ENCODE results near the gene SLC16A3.

The SLC16A3 gene

DNA sequence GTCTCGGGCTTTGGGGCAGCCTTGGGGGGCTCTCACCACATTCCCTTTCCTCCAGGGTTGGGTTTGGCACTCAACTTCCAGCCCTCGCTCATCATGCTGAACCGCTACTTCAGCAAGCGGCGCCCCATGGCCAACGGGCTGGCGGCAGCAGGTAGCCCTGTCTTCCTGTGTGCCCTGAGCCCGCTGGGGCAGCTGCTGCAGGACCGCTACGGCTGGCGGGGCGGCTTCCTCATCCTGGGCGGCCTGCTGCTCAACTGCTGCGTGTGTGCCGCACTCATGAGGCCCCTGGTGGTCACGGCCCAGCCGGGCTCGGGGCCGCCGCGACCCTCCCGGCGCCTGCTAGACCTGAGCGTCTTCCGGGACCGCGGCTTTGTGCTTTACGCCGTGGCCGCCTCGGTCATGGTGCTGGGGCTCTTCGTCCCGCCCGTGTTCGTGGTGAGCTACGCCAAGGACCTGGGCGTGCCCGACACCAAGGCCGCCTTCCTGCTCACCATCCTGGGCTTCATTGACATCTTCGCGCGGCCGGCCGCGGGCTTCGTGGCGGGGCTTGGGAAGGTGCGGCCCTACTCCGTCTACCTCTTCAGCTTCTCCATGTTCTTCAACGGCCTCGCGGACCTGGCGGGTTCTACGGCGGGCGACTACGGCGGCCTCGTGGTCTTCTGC is 8.4 kb downstream of the SLC16A3 start:
- no peak for DNase-seq

- DNase-seq = no peak
Measured at GRCh38 chr17:82237746-82238471, 9.1 kb downstream of the SLC16A3 start.

DNA sequence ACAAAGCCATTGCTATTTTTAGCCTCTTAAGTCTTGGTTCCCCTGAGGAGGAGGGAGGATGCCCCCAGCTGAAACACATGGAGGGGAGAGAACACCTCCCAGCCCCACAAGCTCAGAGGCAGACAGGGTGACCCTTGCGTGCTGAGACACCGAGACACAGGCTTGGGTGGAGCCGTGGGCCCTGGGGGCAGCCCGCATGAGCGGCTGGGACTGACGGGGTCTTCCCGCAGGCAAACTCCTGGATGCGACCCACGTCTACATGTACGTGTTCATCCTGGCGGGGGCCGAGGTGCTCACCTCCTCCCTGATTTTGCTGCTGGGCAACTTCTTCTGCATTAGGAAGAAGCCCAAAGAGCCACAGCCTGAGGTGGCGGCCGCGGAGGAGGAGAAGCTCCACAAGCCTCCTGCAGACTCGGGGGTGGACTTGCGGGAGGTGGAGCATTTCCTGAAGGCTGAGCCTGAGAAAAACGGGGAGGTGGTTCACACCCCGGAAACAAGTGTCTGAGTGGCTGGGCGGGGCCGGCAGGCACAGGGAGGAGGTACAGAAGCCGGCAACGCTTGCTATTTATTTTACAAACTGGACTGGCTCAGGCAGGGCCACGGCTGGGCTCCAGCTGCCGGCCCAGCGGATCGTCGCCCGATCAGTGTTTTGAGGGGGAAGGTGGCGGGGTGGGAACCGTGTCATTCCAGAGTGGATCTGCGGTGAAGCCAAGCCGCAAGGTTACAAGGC is 9.8 kb downstream of the SLC16A3 start:
- peak; percentile 77 for DNase-seq

DNA sequence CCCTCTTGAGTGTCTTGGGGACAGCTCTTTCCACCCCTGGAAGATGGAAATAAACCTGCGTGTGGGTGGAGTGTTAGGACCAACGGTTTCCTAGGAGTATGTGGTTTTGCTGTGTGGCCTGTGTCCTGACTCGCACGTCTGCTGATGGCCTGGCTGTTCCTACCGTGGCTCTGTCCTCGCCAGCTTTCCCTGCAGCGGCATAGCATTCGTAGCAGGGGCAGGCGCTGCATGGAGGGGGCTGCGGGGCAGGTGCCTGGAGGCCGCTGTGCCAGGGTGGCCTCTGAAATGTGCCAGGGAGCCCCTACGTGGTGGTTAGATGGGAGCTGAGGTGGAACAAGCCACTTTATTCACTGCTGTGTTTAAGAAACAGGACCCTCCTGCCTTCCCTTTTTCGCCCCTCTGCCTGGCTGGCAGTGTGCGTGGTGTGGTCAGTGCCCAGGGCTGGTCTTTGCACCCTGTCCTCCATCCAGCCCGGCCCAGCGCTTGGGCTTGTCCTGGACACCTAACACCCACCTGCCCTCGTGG is 10.6 kb downstream of the SLC16A3 start:
- no peak for DNase-seq

- peak; percentile 46 for DNase-seq
Measured at GRCh38 chr17:82239926-82240505, 11.2 kb downstream of the SLC16A3 start.

GRCh38 chr17:82240506-82241182 is 11.8 kb downstream of the SLC16A3 start:
- no peak for DNase-seq

DNA sequence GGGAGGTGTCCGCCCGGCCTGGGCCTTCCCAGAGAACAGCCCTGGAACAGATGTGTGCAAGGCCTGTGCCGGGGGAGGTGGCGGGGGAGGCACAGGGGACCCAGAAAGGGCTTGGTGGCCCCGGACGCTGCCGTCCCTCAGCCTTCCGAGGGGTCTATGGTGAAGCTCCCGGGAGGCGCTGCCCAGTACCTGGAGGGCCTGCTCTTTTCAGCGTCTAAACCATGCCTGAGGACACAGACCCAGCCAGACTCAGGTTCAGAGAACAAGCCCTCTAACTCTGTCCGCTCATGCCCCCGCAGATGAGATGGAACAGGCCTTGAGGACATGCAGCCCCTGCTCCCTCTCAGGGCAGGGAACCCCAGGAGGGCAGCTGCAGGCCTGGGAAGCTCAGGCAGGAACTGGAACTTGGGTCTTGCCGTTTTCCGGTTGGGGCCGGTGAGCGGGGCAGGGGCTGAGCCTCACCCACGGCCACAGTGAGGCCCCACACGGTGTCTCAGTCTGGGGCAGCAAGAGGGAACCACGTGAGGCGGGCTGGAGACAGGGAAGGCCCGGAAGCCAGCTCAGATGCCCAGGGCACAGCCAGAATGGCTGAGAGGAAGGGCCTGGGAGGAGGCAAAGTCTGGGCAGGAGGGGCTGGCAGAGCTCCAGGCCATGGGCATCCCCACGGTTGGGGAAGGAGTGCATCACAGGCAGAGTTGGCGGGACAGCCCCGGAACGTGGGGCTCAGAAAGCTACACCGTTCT is 12.5 kb downstream of the SLC16A3 start:
- DNase-seq = peak; percentile 59

GRCh38 chr17:82241926-82242697 is 13.3 kb downstream of the SLC16A3 start:
- no peak for DNase-seq

- no peak for DNase-seq
Measured at GRCh38 chr17:82242698-82242976, 13.8 kb downstream of the SLC16A3 start.

DNA sequence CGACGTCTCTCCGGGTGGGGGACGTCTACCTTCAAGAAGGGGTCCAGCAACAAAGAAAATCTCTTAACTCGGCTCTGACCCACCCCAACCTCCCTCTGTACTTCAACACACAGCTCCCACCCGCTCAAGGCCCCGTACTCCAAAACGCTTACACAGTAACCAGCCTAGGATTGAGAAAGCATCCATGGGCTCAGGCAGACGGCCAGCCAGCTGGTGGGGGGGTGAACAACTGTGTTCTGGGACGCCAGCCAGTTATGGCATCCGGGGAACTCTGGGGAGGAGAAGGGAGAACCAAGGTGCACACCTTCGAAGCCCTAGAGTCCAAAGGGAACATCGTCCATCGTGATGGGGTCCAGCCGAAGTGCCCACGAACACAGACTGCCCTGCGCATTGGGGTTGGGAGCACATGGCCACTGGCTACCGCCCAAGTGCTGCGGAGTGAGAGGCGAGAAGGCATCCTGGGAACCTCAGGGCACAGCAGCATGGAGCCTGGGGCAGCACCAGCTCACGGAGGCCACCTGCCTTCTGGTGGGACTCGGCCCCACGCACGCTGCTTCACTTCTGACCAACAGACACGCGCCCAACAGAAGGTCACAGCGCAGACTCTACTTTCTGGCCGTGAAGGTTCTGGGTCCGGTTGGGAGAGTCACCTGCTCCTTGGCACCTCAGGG is 14.3 kb downstream of the SLC16A3 start:
- no peak for DNase-seq

DNA sequence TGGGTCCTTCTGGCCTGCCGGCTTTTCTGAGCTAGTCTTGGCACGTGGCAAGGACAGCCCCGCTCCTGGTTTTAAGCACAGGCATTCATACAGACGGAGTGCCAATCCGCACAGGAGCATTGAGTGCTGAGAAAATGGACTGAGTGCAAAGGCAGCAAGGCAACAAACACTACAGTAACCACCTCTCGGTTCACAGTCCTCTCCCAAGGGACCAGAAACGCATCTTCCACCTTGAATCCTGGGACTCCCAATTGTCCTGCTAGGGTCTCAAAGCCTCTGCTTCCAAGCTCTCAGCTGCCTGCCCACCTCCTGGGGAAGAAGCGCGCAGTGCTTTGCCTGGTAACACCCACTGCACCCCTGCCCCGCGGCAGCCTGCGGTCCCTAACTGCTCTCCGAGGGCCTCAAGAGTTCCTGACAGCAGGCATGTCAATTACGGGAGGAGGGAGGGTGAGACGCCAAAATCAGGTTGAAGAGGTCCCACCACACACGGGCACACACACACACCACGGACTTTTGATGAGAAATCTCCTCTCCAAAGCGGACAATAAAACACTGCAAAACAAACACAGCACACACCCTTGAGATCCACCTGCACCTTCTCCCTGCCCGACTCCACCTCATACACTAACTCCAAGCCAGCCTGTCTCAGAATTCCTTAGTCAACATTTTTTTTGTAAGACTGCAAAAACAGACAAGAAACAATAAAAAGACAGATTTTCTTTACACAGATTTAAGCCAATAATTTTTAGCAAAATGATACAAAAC is 15.0 kb downstream of the SLC16A3 start:
- no peak for DNase-seq

DNA sequence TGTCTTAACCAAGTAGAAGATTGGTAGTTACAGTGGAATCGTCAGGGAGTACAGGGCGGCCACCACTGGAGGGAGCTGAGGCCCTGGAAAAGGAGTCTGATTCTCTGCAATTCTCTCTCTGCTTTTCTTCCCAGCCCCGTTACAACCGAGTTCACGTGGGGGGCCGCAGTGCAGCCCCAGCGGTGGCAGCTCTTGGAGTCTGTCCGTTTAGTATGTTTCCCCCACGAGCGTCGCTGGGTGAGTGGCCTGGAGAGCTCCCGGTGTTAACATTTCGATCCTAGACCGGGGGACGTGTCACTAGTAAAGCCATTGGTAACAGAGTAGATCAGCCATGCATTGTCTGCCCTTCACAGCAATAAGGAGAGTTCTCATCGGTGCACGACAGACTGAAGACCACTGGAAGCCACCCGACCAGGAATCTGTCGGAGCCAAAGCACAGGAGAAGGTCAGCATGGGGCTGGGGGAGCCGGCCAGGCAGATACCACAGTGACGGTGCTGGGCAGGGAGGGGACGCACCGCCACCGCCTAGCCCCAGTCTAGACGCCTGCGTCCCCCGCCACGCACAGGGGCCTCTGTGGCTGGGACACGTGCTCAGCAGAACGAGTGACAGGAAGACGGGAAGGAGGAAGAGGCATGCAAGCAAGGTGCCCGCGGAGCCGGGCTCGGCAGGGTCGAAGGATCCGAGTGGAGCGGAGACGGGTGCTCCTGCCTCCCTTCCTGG is 15.7 kb downstream of the SLC16A3 start:
- DNase-seq = peak; percentile 52

GRCh38 chr17:82245134-82246039 is 16.5 kb downstream of the SLC16A3 start:
- DNase-seq = no peak

DNA sequence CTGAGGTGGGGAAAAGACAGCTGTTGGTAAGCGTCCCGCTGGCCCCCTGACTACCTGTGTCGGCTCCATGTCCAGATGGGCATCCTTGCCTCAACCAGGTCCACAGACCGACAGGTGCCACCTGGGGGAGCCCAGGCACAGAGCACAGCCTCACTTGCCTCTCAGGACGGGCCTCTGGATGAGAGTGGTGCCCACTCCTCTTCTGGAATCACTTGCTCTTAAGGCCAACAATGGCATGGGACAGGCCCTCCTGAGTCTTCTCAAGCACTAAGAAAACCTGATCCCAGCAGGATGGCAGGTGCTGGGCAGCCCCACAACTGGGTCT is 17.2 kb downstream of the SLC16A3 start:
- DNase-seq = no peak

GRCh38 chr17:82246365-82247181 is 17.7 kb downstream of the SLC16A3 start:
- DNase-seq = no peak

DNA sequence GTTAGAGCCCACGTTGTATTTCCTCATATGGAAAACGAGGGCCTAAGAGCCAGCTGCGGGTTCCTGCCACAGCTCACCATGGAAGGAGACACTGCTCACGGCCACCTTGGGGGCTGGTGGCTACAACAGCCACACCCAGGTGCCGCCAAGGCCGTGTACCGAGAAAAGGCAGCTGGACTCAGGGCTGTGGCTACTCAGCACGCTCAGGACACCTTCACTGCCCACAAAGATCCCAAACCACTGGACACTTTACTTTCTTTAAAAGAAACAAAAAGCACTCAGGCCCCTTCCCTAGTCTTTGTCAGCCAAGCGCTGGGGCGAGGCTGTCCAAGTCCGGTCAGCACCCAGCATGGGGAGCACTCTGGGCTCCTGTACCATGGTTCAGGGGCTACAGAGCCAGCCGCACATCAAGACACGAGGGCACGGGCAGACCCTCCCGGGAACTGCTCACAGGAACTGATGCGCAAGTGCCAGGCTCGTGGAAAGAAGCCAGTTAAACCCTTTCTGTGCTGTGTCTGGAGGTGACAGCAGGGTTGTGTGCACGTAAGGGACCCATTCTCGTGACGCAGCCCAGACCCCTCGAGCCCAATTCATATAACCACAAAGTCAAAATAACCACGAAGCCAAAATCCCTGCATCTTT is 18.5 kb downstream of the SLC16A3 start:
- no peak for DNase-seq

All from activated T-cell treated with anti-CD3 and anti-CD28 coated beads, Interleukin-2, amount 50 U/mL, for 1 hour (primary cell).